Panc1 (cell line): ENCODE results near the gene ZCWPW1.

Source experiments
- CTCF ChIP-seq: fragments of 450-650 bp; IDR thresholded peaks from 2 replicates; pipeline ENCODE4 v1.5.1; 2017; ENCODE audit warnings: mild to moderate bottlenecking
- POLR2AphosphoS5 ChIP-seq: IDR thresholded peaks from 2 replicates; pipeline ENCODE4 v1.6.1; 2012; ENCODE audit warnings: mild to moderate bottlenecking, low read depth, low read length, moderate library complexity

DNA sequence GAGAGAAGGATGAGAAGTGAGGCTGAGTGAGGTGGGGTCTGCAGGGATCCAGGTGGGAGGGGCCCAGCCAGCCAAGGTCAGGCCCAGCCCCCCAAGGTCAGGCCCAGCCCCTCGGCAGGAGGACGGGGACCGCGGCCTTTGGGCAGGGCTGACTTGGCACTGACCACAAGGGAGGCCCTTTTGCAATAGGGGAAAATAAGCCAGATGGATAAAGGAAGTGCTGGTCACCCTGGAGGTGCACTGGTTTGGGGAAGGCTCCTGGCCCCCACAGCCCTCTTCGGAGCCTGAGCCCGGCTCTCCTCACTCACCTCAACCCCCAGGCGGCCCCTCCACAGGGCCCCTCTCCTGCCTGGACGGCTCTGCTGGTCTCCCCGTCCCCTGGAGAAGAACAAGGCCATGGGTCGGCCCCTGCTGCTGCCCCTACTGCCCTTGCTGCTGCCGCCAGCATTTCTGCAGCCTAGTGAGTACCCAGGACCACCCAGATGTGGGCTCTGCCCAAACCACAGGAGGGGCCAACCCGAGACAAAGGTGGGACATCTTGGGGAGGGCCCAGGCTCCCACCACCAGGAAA lies 55.2 kb downstream of the ZCWPW1 start, which contains the start of gene PILRA:
- no peak for TF ChIP-seq CTCF
- TF ChIP-seq POLR2AphosphoS5: no peak
